Measurements from ENCODE around the gene LARGE1. TPM values are rescaled to one million over a fixed set of nuclear protein-coding genes. Genes with fewer than 3 reads are reported as not detected.

The LARGE1 gene
- total RNA-seq, 1 experiment from 2014 or later: 1.5 TPM

DNA sequence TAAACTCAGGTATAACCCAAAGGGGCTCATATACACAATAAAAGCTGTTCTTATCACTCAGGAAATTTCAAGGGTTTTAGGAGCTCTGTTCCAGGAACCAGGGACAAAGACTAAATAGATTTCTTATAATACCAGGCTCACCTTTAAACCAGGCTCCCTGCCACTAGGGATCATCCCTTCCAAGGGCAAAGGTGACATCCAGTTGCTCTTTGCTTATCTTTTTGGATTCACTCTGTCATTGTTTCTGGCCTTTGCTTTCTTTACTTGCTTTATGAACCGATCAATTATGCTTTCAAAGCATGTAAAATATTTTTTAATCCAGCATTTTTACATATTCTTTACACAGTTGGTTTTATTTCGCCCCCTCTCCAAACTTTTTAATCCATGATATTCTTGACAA is 540.4 kb downstream of the LARGE1 start:
- ChIA-PET CTCF (no interaction called here), RAD21 (ENCODE audit: low non-redundant PET in 1 of 2, low total read pairs in 2 of 2, uncharacterized antibody in 2 of 2, unreplicated experiment in 2 of 2) (no interaction called here), POLR2A (no interaction called here)
- Histone ChIP-seq H3K9me2 (ENCODE audit: insufficient read depth) (no peaks in the 10 kb centered on the region), H3K9me3 (ENCODE audit: control insufficient read depth in 1 of 2, insufficient read depth in 1 of 2, low read depth in 1 of 2, low read length in 2 of 2) (peaks cover 3 to 30% of the 10 kb centered on the region in 2 experiments; a peak in 2 of 4 replicates), H3K4me3 (replicated peaks in 1 of 2; ENCODE audit: low read depth in 1 of 2, low read length in 2 of 2) (no peak overlapping the region), H3K79me2 (ENCODE audit: insufficient read depth, low read length) (no peaks in the 10 kb centered on the region), H3K9ac (ENCODE audit: low read length) (no peak overlapping the region), H3K36me3 (ENCODE audit: control insufficient read depth in 1 of 2, insufficient read depth in 2 of 2, low read length in 2 of 2) (no peaks in the 10 kb centered on the region), H3K27ac (ENCODE audit: low read depth, low read length) (no peak overlapping the region), H3K4me2 (ENCODE audit: low read length) (no peak overlapping the region), H4K20me1 (ENCODE audit: insufficient read depth) (no peaks in the 10 kb centered on the region), H3K27me3 (ENCODE audit: insufficient read depth, low read length) (no peaks in the 10 kb centered on the region), H3K4me1 (ENCODE audit: control insufficient read depth in 1 of 2, insufficient read depth in 2 of 2, low read length in 2 of 2) (no peaks in the 10 kb centered on the region), H2AFZ (ENCODE audit: low read depth, low read length, poor library complexity, severe bottlenecking) (no peak overlapping the region)
- intact Hi-C loops (cut with micrococcal nuclease): no loop called here
- DNase-seq (ENCODE audit: low read depth, low spot score) (no peak), ATAC-seq (no peak)
- BruUV-seq (replicated peaks): no TSS peak
- TF ChIP-seq JUND (IDR thresholded peaks at IDR 0.05) (no peak), EGR1 (IDR thresholded peaks at IDR 0.05; ENCODE audit: low read depth) (no peak), ZNF274 (IDR thresholded peaks at IDR 0.05; ENCODE audit: low read depth, low read length) (no peak), EZH2phosphoT487 (IDR thresholded peaks at IDR 0.05; ENCODE audit: borderline replicate concordance) (no peak), SIN3A (IDR thresholded peaks at IDR 0.05; ENCODE audit: low read depth) (no peak), CBX3 (IDR thresholded peaks at IDR 0.05; ENCODE audit: low read depth) (no peak), FOSL1 (IDR thresholded peaks at IDR 0.05; ENCODE audit: low read depth) (no peak), POLR2A (IDR thresholded peaks at IDR 0.05; ENCODE audit: borderline replicate concordance, extremely low read depth, insufficient read depth, insufficient read length) (no peak), ZFX (IDR thresholded peaks at IDR 0.05) (no peak)
- TF ChIP-seq, protein P1, sequence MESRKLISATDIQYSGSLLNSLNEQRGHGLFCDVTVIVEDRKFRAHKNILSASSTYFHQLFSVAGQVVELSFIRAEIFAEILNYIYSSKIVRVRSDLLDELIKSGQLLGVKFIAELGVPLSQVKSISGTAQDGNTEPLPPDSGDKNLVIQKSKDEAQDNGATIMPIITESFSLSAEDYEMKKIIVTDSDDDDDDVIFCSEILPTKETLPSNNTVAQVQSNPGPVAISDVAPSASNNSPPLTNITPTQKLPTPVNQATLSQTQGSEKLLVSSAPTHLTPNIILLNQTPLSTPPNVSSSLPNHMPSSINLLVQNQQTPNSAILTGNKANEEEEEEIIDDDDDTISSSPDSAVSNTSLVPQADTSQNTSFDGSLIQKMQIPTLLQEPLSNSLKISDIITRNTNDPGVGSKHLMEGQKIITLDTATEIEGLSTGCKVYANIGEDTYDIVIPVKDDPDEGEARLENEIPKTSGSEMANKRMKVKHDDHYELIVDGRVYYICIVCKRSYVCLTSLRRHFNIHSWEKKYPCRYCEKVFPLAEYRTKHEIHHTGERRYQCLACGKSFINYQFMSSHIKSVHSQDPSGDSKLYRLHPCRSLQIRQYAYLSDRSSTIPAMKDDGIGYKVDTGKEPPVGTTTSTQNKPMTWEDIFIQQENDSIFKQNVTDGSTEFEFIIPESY (IDR thresholded peaks at IDR 0.05; ENCODE audit: extremely low read depth, insufficient replicate concordance, low read length): no peak
- TF ChIP-seq, protein P2, sequence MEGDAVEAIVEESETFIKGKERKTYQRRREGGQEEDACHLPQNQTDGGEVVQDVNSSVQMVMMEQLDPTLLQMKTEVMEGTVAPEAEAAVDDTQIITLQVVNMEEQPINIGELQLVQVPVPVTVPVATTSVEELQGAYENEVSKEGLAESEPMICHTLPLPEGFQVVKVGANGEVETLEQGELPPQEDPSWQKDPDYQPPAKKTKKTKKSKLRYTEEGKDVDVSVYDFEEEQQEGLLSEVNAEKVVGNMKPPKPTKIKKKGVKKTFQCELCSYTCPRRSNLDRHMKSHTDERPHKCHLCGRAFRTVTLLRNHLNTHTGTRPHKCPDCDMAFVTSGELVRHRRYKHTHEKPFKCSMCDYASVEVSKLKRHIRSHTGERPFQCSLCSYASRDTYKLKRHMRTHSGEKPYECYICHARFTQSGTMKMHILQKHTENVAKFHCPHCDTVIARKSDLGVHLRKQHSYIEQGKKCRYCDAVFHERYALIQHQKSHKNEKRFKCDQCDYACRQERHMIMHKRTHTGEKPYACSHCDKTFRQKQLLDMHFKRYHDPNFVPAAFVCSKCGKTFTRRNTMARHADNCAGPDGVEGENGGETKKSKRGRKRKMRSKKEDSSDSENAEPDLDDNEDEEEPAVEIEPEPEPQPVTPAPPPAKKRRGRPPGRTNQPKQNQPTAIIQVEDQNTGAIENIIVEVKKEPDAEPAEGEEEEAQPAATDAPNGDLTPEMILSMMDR (IDR thresholded peaks at IDR 0.05 in 2 of 3, conservative IDR thresholded peaks at IDR 0.05 in 1 of 3; ENCODE audit: borderline replicate concordance in 1 of 3, insufficient read depth in 1 of 3, low read depth in 2 of 3, low read length in 2 of 3): no peak
